Prostate gland (tissue), 2 donors: ENCODE results near the gene TMEM107.

Source experiments
- CTCF ChIP-seq, 4 experiments: fragments of 200-600 bp in 2 of 4; fragments of 450-650 bp in 2 of 4; sonication (generic) in 2 of 4; IDR thresholded peaks; 1 replicate in 3 of 4; 2 replicates in 1 of 4; pipeline ENCODE4 v1.5.1; 2016 to 2019; ENCODE audit warnings: antibody characterized with exemption in 4 of 4, mild to moderate bottlenecking in 2 of 4, moderate library complexity in 2 of 4
- POLR2AphosphoS5 ChIP-seq: sonication (generic); formaldehyde crosslinking; IDR thresholded peaks from one replicate; pipeline ENCODE4 v1.6.1; 2017; ENCODE audit warnings: antibody characterized with exemption

- TF ChIP-seq CTCF (IDR thresholded peaks at IDR 0.05) (peak in 1 of 4 experiments; percentile 11), POLR2AphosphoS5 (peak; percentile 98)
These were observed 13.7 kb upstream of the TMEM107 start, which contains the start of gene BORCS6 for GRCh38 chr17:8189711-8190477.
